Measurements from ENCODE around the gene ADSS1.

DNA sequence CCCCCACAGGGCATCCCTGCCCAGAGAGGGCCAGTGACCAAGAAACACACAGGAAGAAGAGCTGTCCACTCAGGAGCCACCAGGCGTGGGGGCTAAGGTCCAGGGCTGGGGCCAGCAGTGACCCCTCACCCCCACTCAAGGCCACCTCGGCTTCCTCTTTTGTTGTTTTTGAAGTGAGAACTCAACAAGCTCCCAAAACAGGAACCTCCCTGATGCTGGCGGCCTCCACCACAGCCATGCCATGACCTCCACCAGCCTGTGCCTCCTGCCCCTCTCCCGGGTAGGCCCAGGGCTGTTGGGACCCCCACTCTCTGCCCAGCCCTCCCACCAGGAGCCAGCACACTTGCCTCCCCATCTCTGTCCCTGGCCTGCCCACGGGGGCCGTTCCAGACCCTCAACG lies 63.7 kb downstream of the ADSS1 start:
- no peak for TF ChIP-seq CTCF (IDR thresholded peaks at IDR 0.05)
- TF ChIP-seq POLR2A (IDR thresholded peaks at IDR 0.05) = no peak
